ENCODE data around the gene TEK. TPM values are rescaled to one million over a fixed set of nuclear protein-coding genes. Genes with fewer than 3 reads are reported as not detected.

The TEK gene
- polyA plus RNA-seq, 1 donor (not counting 4 experiments of a cell fraction or from before 2014, with no cell fraction given) = 0.03 TPM

DNA sequence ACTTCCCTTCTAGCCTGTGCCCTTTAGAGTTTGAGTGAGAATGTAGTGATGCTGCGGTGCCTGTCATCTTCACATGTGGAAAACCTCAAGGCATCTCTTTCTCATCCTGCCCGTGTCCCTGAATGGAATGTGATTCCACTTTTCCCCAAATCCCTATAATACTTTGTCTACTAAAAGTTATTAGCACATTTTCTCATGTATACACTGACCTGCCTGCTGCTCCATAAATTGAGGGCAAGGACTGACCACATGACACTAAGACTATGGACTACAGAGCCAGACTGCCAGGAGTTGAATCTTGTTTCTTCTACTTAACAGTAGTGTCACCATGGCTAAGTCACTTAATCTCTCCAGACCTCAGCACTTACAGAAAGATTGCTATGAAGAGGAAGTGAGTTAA is 93.0 kb downstream of the TEK start:
- Histone ChIP-seq H3K79me2 (ENCODE audit: control insufficient read depth, insufficient read depth, low read length) (no peaks in the 10 kb centered on the region), H3K27ac (ENCODE audit: control insufficient read depth, insufficient read depth, low read length) (no peak overlapping the region), H3K4me1 (ENCODE audit: control insufficient read depth, extremely low read depth, insufficient read depth, low read length) (peaks cover 13% of the 10 kb centered on the region), H3K9me1 (ENCODE audit: control insufficient read depth, extremely low read depth, insufficient read depth, low read length) (no peaks in the 10 kb centered on the region), H3K9ac (ENCODE audit: control insufficient read depth, extremely low read depth, insufficient read depth, low read length) (no peak overlapping the region), H2AFZ (ENCODE audit: control insufficient read depth, low read length) (no peak overlapping the region), H3K9me3 (ENCODE audit: control insufficient read depth, low read depth, low read length) (no peaks in the 10 kb centered on the region), H3K4me3 (ENCODE audit: control insufficient read depth in 2 of 3, extremely low read depth in 1 of 3, insufficient read depth in 2 of 3, low read depth in 1 of 3, low read length in 3 of 3) (no peak overlapping the region), H3K36me3 (ENCODE audit: control insufficient read depth in 2 of 2, extremely low read depth in 1 of 2, insufficient read depth in 2 of 2, low read length in 2 of 2) (no peaks in the 10 kb centered on the region), H4K20me1 (ENCODE audit: control insufficient read depth, extremely low read depth, insufficient read depth, low read length) (no peaks in the 10 kb centered on the region), H3K4me2 (ENCODE audit: control insufficient read depth, extremely low read depth, insufficient read depth, low read depth, low read length) (no peak overlapping the region), H3K27me3 (ENCODE audit: control insufficient read depth, extremely low read depth, insufficient read depth, low read length) (peaks cover 5% of the 10 kb centered on the region)
- DNase-seq (ENCODE audit: low read depth, low spot score) (no peak), FAIRE-seq (peak; percentile 13)
- dilution Hi-C loops (cut with MboI; ENCODE audit: extremely low pct_ligation_motif_present, low sequenced_read_pairs) = no loop called here
- TF ChIP-seq, protein P1, sequence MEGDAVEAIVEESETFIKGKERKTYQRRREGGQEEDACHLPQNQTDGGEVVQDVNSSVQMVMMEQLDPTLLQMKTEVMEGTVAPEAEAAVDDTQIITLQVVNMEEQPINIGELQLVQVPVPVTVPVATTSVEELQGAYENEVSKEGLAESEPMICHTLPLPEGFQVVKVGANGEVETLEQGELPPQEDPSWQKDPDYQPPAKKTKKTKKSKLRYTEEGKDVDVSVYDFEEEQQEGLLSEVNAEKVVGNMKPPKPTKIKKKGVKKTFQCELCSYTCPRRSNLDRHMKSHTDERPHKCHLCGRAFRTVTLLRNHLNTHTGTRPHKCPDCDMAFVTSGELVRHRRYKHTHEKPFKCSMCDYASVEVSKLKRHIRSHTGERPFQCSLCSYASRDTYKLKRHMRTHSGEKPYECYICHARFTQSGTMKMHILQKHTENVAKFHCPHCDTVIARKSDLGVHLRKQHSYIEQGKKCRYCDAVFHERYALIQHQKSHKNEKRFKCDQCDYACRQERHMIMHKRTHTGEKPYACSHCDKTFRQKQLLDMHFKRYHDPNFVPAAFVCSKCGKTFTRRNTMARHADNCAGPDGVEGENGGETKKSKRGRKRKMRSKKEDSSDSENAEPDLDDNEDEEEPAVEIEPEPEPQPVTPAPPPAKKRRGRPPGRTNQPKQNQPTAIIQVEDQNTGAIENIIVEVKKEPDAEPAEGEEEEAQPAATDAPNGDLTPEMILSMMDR (optimal IDR thresholded peaks at IDR 0.05 in 1 of 3, IDR thresholded peaks at IDR 0.05 in 1 of 3, conservative IDR thresholded peaks at IDR 0.05 in 1 of 3; ENCODE audit: extremely low read depth in 1 of 3, insufficient read depth in 2 of 3, low read length in 3 of 3) = no peak
- no peak for TF ChIP-seq EZH2 (IDR thresholded peaks at IDR 0.05; ENCODE audit: low read length)

DNA sequence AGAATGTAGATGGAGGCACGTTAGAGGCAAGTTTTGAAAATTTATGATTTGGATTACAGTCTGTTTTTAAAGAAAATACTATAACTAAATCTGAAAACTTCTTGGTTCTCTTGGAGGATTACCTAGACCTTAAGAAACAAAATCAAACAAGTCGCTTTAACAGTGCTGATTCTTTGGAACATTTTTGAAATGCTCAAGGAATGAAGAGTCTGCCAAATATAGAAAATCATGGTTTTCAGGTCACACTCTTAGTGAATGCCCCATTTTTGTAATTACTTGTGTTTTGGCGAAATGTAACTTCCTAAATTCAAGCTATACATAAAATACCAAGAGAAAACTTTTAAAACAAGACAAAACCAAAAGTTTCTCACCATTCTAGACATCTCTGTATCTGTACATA is 94.8 kb downstream of the TEK start:
- Histone ChIP-seq H3K27ac (ENCODE audit: control insufficient read depth, insufficient read depth, low read length) (no peak overlapping the region), H3K4me1 (ENCODE audit: control insufficient read depth, extremely low read depth, insufficient read depth, low read length) (peaks cover 13% of the 10 kb centered on the region), H3K36me3 (ENCODE audit: control insufficient read depth in 2 of 2, extremely low read depth in 1 of 2, insufficient read depth in 2 of 2, low read length in 2 of 2) (no peaks in the 10 kb centered on the region), H3K27me3 (ENCODE audit: control insufficient read depth, extremely low read depth, insufficient read depth, low read length) (peaks cover 6% of the 10 kb centered on the region), H4K20me1 (ENCODE audit: control insufficient read depth, extremely low read depth, insufficient read depth, low read length) (no peaks in the 10 kb centered on the region), H3K4me2 (ENCODE audit: control insufficient read depth, extremely low read depth, insufficient read depth, low read depth, low read length) (no peak overlapping the region), H3K9ac (ENCODE audit: control insufficient read depth, extremely low read depth, insufficient read depth, low read length) (no peak overlapping the region), H3K9me1 (ENCODE audit: control insufficient read depth, extremely low read depth, insufficient read depth, low read length) (no peaks in the 10 kb centered on the region), H3K4me3 (ENCODE audit: control insufficient read depth in 2 of 3, extremely low read depth in 1 of 3, insufficient read depth in 2 of 3, low read depth in 1 of 3, low read length in 3 of 3) (no peak overlapping the region), H3K9me3 (ENCODE audit: control insufficient read depth, low read depth, low read length) (no peaks in the 10 kb centered on the region), H3K79me2 (ENCODE audit: control insufficient read depth, insufficient read depth, low read length) (no peaks in the 10 kb centered on the region), H2AFZ (ENCODE audit: control insufficient read depth, low read length) (no peak overlapping the region)
- FAIRE-seq = no peak
- dilution Hi-C loops (cut with MboI; ENCODE audit: extremely low pct_ligation_motif_present, low sequenced_read_pairs) = no loop called here
- no peak for DNase-seq (ENCODE audit: low read depth, low spot score)
- TF ChIP-seq EZH2 (IDR thresholded peaks at IDR 0.05; ENCODE audit: low read length) = no peak
- TF ChIP-seq, protein P1 (optimal IDR thresholded peaks at IDR 0.05 in 1 of 3, IDR thresholded peaks at IDR 0.05 in 1 of 3, conservative IDR thresholded peaks at IDR 0.05 in 1 of 3; ENCODE audit: extremely low read depth in 1 of 3, insufficient read depth in 2 of 3, low read length in 3 of 3) = no peak
